IgD-negative memory B cell (primary cell): ENCODE results near the gene SND1. TPM values are rescaled to one million over a fixed set of nuclear protein-coding genes. Genes with fewer than 3 reads are reported as not detected.

Source experiments
- H3K27ac Mint-ChIP-seq, 3 donors: one replicate each; pipeline ENCODE4 v1.8.0; 2020 to 2022; ENCODE audit warnings: mild to moderate bottlenecking in 3 of 3, mixed read lengths in 3 of 3, moderate library complexity in 1 of 3
- H3K27me3 Mint-ChIP-seq: one replicate; pipeline ENCODE4 v1.8.0; 2021; ENCODE audit warnings: mixed read lengths
- H3K36me3 Mint-ChIP-seq: one replicate; pipeline ENCODE4 v1.8.0; 2020; ENCODE audit warnings: mild to moderate bottlenecking, mixed read lengths
- H3K4me1 Mint-ChIP-seq, 3 donors: one replicate each; pipeline ENCODE4 v1.8.0; 2020 to 2022; ENCODE audit warnings: mixed read lengths in 3 of 3, mild to moderate bottlenecking in 1 of 3
- H3K4me3 Mint-ChIP-seq, 4 donors: one replicate each; pipeline ENCODE4 v1.8.0; 2020 to 2022; ENCODE audit warnings: mild to moderate bottlenecking in 4 of 4, mixed read lengths in 4 of 4, moderate library complexity in 3 of 4
- H3K9me3 Mint-ChIP-seq, 3 donors: one replicate each; pipeline ENCODE4 v1.8.0; 2020 to 2021; ENCODE audit warnings: mixed read lengths in 3 of 3, mild to moderate bottlenecking in 1 of 3
- polyA plus RNA-seq: library from polyadenylated mRNA; unstranded; fragments of 300-500 nt; fragmentation: Illumina TruSeq; gene quantifications from one replicate; pipeline ENCODE4 v1.2.3, GENCODE V29; 2021

The SND1 gene
- polyA plus RNA-seq, 1 donor from 2014 or later = 138 TPM

GRCh38 chr7:128017460-128017859 lies 365.5 kb downstream of the SND1 start:
- peak overlapping the region in 1 of 3 donors; percentile 80 for H3K27ac Mint-ChIP-seq
- no peak overlapping the region for H3K4me3 Mint-ChIP-seq
- H3K4me1 Mint-ChIP-seq = peaks cover 0 to 5% (median 3%) of the 10 kb centered on the region in 3 donors
- H3K27me3 Mint-ChIP-seq = no peaks in the 10 kb centered on the region
- H3K36me3 Mint-ChIP-seq = peaks cover 9% of the 10 kb centered on the region
- no peaks in the 10 kb centered on the region for H3K9me3 Mint-ChIP-seq

- peak overlapping the region in 1 of 3 donors; percentile 80 for H3K27ac Mint-ChIP-seq
Observed at GRCh38 chr7:128017862-128018845, 366.2 kb downstream of the SND1 start.

GRCh38 chr7:128019288-128019687 lies 367.3 kb downstream of the SND1 start:
- Mint-ChIP-seq H3K9me3 (no peaks in the 10 kb centered on the region), H3K27ac (no peak overlapping the region), H3K4me1 (peaks cover 0 to 10% (median 2%) of the 10 kb centered on the region in 3 donors), H3K36me3 (peaks cover 9% of the 10 kb centered on the region), H3K27me3 (no peaks in the 10 kb centered on the region), H3K4me3 (no peak overlapping the region)

More at GRCh38 chr7:128017862-128018845, 366.2 kb downstream of the SND1 start:
- Mint-ChIP-seq H3K4me3 (no peak overlapping the region), H3K9me3 (no peaks in the 10 kb centered on the region), H3K36me3 (peaks cover 9% of the 10 kb centered on the region), H3K27me3 (no peaks in the 10 kb centered on the region), H3K4me1 (peaks cover 0 to 5% (median 3%) of the 10 kb centered on the region in 3 donors)

GRCh38 chr7:128020159-128020558 lies 368.2 kb downstream of the SND1 start:
- H3K4me1 Mint-ChIP-seq = peaks cover 2 to 10% (median 2%) of the 10 kb centered on the region in 3 donors
- peaks cover 9% of the 10 kb centered on the region for H3K36me3 Mint-ChIP-seq
- H3K27ac Mint-ChIP-seq = peak overlapping the region in 1 of 3 donors; percentile 86
- no peaks in the 10 kb centered on the region for H3K27me3 Mint-ChIP-seq
- no peaks in the 10 kb centered on the region for H3K9me3 Mint-ChIP-seq
- H3K4me3 Mint-ChIP-seq = no peak overlapping the region

GRCh38 chr7:128021366-128021765 lies 369.4 kb downstream of the SND1 start:
- Mint-ChIP-seq H3K27ac (no peak overlapping the region), H3K36me3 (peaks cover 9% of the 10 kb centered on the region), H3K4me3 (no peak overlapping the region), H3K9me3 (no peaks in the 10 kb centered on the region), H3K27me3 (no peaks in the 10 kb centered on the region), H3K4me1 (peaks cover 2 to 10% (median 2%) of the 10 kb centered on the region in 3 donors)

GRCh38 chr7:128022631-128023532 lies 370.9 kb downstream of the SND1 start:
- H3K4me1 Mint-ChIP-seq = peaks cover 3 to 10% (median 4%) of the 10 kb centered on the region in 3 donors
- H3K36me3 Mint-ChIP-seq = peaks cover 8% of the 10 kb centered on the region
- H3K4me3 Mint-ChIP-seq = no peak overlapping the region
- no peaks in the 10 kb centered on the region for H3K27me3 Mint-ChIP-seq
- H3K9me3 Mint-ChIP-seq = no peaks in the 10 kb centered on the region
- peak overlapping the region in 1 of 3 donors; percentile 60 for H3K27ac Mint-ChIP-seq

- Mint-ChIP-seq H3K4me3 (no peak overlapping the region), H3K36me3 (peaks cover 9% of the 10 kb centered on the region), H3K9me3 (no peaks in the 10 kb centered on the region), H3K27me3 (no peaks in the 10 kb centered on the region), H3K4me1 (peaks cover 5 to 10% (median 8%) of the 10 kb centered on the region in 3 donors), H3K27ac (peak overlapping the region in 2 of 3 donors; percentile 39 to 60)
Observed at GRCh38 chr7:128024151-128024550, 372.2 kb downstream of the SND1 start.

GRCh38 chr7:128025380-128025779 lies 373.4 kb downstream of the SND1 start:
- no peak overlapping the region for H3K27ac Mint-ChIP-seq
- no peaks in the 10 kb centered on the region for H3K27me3 Mint-ChIP-seq
- peaks cover 8 to 14% (median 10%) of the 10 kb centered on the region in 3 donors for H3K4me1 Mint-ChIP-seq
- H3K4me3 Mint-ChIP-seq = no peak overlapping the region
- H3K9me3 Mint-ChIP-seq = no peaks in the 10 kb centered on the region
- peaks cover 8% of the 10 kb centered on the region for H3K36me3 Mint-ChIP-seq

GRCh38 chr7:128025819-128026218 lies 373.8 kb downstream of the SND1 start:
- H3K4me1 Mint-ChIP-seq = peaks cover 10 to 15% (median 11%) of the 10 kb centered on the region in 3 donors
- no peak overlapping the region for H3K4me3 Mint-ChIP-seq
- no peaks in the 10 kb centered on the region for H3K9me3 Mint-ChIP-seq
- no peak overlapping the region for H3K27ac Mint-ChIP-seq
- H3K27me3 Mint-ChIP-seq = no peaks in the 10 kb centered on the region
- peaks cover 7% of the 10 kb centered on the region for H3K36me3 Mint-ChIP-seq

GRCh38 chr7:128026551-128026950 lies 374.6 kb downstream of the SND1 start:
- peaks cover 10 to 13% (median 11%) of the 10 kb centered on the region in 3 donors for H3K4me1 Mint-ChIP-seq
- no peak overlapping the region for H3K27ac Mint-ChIP-seq

GRCh38 chr7:128027485-128027980 lies 375.5 kb downstream of the SND1 start:
- Mint-ChIP-seq H3K27ac (no peak overlapping the region), H3K36me3 (peaks cover 7% of the 10 kb centered on the region), H3K4me3 (peak overlapping the region in 1 of 4 donors; percentile 1)

More at GRCh38 chr7:128026551-128026950, 374.6 kb downstream of the SND1 start:
- Mint-ChIP-seq H3K9me3 (no peaks in the 10 kb centered on the region), H3K4me3 (peak overlapping the region in 1 of 4 donors; percentile 12), H3K27me3 (no peaks in the 10 kb centered on the region), H3K36me3 (peaks cover 7% of the 10 kb centered on the region)

GRCh38 chr7:128029405-128029995 lies 377.5 kb downstream of the SND1 start:
- Mint-ChIP-seq H3K36me3 (peaks cover 7% of the 10 kb centered on the region), H3K27me3 (no peaks in the 10 kb centered on the region), H3K27ac (peak overlapping the region in 2 of 3 donors; percentile 31 to 78), H3K4me1 (peaks cover 9 to 18% (median 14%) of the 10 kb centered on the region in 3 donors), H3K4me3 (peak overlapping the region; percentile 61 to 91 (median 68)), H3K9me3 (no peaks in the 10 kb centered on the region)

More at GRCh38 chr7:128027485-128027980, 375.5 kb downstream of the SND1 start:
- H3K9me3 Mint-ChIP-seq = no peaks in the 10 kb centered on the region
- H3K27me3 Mint-ChIP-seq = no peaks in the 10 kb centered on the region
- peaks cover 6 to 13% (median 13%) of the 10 kb centered on the region in 3 donors for H3K4me1 Mint-ChIP-seq

GRCh38 chr7:128030263-128030653 lies 378.3 kb downstream of the SND1 start:
- H3K4me1 Mint-ChIP-seq = peaks cover 15 to 18% (median 16%) of the 10 kb centered on the region in 3 donors
- peak overlapping the region in 1 of 3 donors; percentile 78 for H3K27ac Mint-ChIP-seq
- peak overlapping the region; percentile 65 to 91 (median 68) for H3K4me3 Mint-ChIP-seq
- H3K27me3 Mint-ChIP-seq = no peaks in the 10 kb centered on the region
- H3K9me3 Mint-ChIP-seq = no peaks in the 10 kb centered on the region
- peaks cover 7% of the 10 kb centered on the region for H3K36me3 Mint-ChIP-seq
